Osteoblast (primary cell): ENCODE measurements around the gene XYLT2. TPM values are rescaled to one million over a fixed set of nuclear protein-coding genes. Genes with fewer than 3 reads are reported as not detected.
"Not testable (repeated sequence)": the region's sequence is repeated elsewhere in the genome, so short reads cannot be mapped to it uniquely, and the experiment has no call there.

Experiments
- DNase-seq: peaks from one replicate; pipeline ENCODE4 v3.0.0; 2011; ENCODE audit warnings: low spot score, mixed read lengths; ENCODE audit not compliant: insufficient read length; ENCODE audit errors: missing footprints
- H2AFZ ChIP-seq: 2 replicates; pipeline ENCODE4 v1.6.0; 2011; ENCODE audit warnings: mild to moderate bottlenecking, low read length
- H3K27ac ChIP-seq: 2 replicates; pipeline ENCODE4 v1.5.1; 2011; ENCODE audit warnings: mild to moderate bottlenecking, low read depth, low read length, moderate library complexity
- H3K27me3 ChIP-seq: 2 replicates; pipeline ENCODE4 v1.6.0; 2012; ENCODE audit warnings: mild to moderate bottlenecking, control low read depth, inconsistent platforms, low read length, moderate library complexity; ENCODE audit not compliant: insufficient read depth
- H3K36me3 ChIP-seq: 2 replicates; pipeline ENCODE4 v1.5.1; 2011; ENCODE audit warnings: mild to moderate bottlenecking, low read length, control low read depth, moderate library complexity; ENCODE audit not compliant: insufficient read depth
- H3K4me1 ChIP-seq: 2 replicates; pipeline ENCODE4 v1.5.1; 2011; ENCODE audit warnings: mild to moderate bottlenecking, low read length, control low read depth, moderate library complexity; ENCODE audit not compliant: insufficient read depth
- H3K4me2 ChIP-seq: 2 replicates; pipeline ENCODE4 v1.6.0; 2011; ENCODE audit warnings: mild to moderate bottlenecking, low read length; ENCODE audit not compliant: insufficient read depth
- H3K4me3 ChIP-seq: fragments of 200-600 bp; sonication (generic); 3 replicates; pipeline ENCODE4 v1.5.1; 2012; ENCODE audit warnings: mild to moderate bottlenecking, low read length, inconsistent platforms; ENCODE audit not compliant: insufficient read depth
- H3K79me2 ChIP-seq: 2 replicates; pipeline ENCODE4 v1.6.0; 2012; ENCODE audit warnings: mild to moderate bottlenecking, low read length, control low read depth, inconsistent platforms; ENCODE audit not compliant: insufficient read depth
- H3K9me3 ChIP-seq: 2 replicates; pipeline ENCODE4 v1.5.1; 2011; ENCODE audit warnings: low read depth, low read length, control low read depth
- H4K20me1 ChIP-seq: 2 replicates; pipeline ENCODE4 v1.6.0; 2012; ENCODE audit warnings: mild to moderate bottlenecking, low read length, control low read depth; ENCODE audit not compliant: insufficient read depth
- total RNA-seq: library from RNA; depleted of rRNA; stranded (reverse); fragments of >200 nt; gene quantifications from 2 replicates; pipeline ENCODE4 v1.2.3, GENCODE V29; 2012
- TF ChIP-seq, protein P1 (sequence below): IDR thresholded peaks from 2 replicates; pipeline ENCODE4 v1.5.1; 2011; ENCODE audit warnings: mild to moderate bottlenecking, low read depth, low read length, moderate library complexity; ENCODE audit errors: extremely low read depth

The XYLT2 gene
- total RNA-seq, result 40.5 and 46.6 TPM in 2 replicates

DNA sequence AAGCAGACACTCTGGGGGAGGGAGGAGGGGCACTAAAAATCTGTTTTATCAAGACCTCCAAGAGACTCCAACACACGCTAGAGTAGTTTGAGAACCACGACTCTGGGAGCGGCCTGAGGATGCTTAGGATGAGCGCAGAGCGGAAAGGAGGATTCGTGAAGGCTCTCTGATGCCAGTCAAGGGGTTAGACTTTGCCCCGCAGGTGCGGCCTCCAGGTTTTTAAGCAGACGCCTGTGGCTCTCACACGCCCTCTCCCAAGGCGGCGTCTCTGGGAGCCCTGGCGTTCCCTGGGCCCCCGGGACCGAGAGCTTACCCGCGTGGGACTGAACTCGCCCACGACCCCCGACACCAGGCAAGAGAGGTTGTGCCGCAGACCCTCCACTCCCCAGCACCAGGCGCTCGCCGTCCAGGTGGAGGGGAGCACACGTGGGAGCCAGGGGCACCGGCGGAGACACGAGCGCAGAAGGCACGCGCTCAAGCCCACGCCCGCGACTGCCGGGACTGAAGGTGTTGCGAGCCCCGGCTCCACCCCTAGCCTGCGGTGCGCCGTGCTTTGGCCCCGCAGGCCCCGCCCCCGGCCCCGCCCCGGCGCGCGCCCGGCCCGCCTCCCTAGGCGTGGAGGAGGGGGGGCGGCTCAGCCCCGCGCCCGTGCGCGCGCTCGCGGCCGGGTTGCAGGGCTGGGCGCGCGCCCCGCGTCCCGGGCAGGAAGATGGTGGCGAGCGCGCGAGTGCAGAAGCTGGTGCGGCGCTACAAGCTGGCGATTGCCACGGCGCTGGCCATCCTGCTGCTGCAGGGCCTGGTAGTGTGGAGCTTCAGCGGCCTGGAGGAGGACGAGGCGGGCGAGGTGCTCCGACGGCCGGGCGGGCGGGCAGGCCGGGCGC, at the start of gene XYLT2:
Gene XYLT2, plus strand, starts transcription at position 695 of the 881 bp plus-strand sequence. Its CDS starts 15 bp downstream, at position 710.
- H3K79me2 ChIP-seq, result peaks cover 42% of the 10 kb centered on the region
- DNase-seq, result peak; percentile 100
- TF ChIP-seq, protein P1, sequence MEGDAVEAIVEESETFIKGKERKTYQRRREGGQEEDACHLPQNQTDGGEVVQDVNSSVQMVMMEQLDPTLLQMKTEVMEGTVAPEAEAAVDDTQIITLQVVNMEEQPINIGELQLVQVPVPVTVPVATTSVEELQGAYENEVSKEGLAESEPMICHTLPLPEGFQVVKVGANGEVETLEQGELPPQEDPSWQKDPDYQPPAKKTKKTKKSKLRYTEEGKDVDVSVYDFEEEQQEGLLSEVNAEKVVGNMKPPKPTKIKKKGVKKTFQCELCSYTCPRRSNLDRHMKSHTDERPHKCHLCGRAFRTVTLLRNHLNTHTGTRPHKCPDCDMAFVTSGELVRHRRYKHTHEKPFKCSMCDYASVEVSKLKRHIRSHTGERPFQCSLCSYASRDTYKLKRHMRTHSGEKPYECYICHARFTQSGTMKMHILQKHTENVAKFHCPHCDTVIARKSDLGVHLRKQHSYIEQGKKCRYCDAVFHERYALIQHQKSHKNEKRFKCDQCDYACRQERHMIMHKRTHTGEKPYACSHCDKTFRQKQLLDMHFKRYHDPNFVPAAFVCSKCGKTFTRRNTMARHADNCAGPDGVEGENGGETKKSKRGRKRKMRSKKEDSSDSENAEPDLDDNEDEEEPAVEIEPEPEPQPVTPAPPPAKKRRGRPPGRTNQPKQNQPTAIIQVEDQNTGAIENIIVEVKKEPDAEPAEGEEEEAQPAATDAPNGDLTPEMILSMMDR, result no peak

GRCh38 chr17:50297407-50297865, 48.5 kb upstream of the XYLT2 start:
- TF ChIP-seq, protein P1, result peak; percentile 92
- DNase-seq, result peak; percentile 82
- H3K4me2 ChIP-seq, result no peak overlapping the region
- no peak overlapping the region for H2AFZ ChIP-seq
- no peaks in the 10 kb centered on the region for H3K4me1 ChIP-seq
- H3K36me3 ChIP-seq, result no peaks in the 10 kb centered on the region
- no peak overlapping the region for H3K27ac ChIP-seq
- no peaks in the 10 kb centered on the region for H4K20me1 ChIP-seq
- peaks cover 3% of the 10 kb centered on the region for H3K27me3 ChIP-seq
- no peaks in the 10 kb centered on the region for H3K79me2 ChIP-seq
- H3K9me3 ChIP-seq, result no peaks in the 10 kb centered on the region
- no peak overlapping the region for H3K4me3 ChIP-seq

More for the DNA sequence above, at the start of gene XYLT2:
- H3K4me1 ChIP-seq, result peaks cover 32% of the 10 kb centered on the region
- peak within 1 kb of the TSS; percentile 92 for H3K4me2 ChIP-seq
- peaks cover 25% of the 10 kb centered on the region for H4K20me1 ChIP-seq
- H3K36me3 ChIP-seq, result no peaks in the 10 kb centered on the region
- H2AFZ ChIP-seq, result peak within 1 kb of the TSS; percentile 92
- H3K9me3 ChIP-seq, result no peaks in the 10 kb centered on the region
- no peaks in the 10 kb centered on the region for H3K27me3 ChIP-seq
- peak within 1 kb of the TSS; percentile 90 for H3K4me3 ChIP-seq
- peak within 1 kb of the TSS; percentile 70 for H3K27ac ChIP-seq

- TF ChIP-seq, protein P1, result no peak
- Histone ChIP-seq H3K4me3 (no peak overlapping the region), H4K20me1 (no peaks in the 10 kb centered on the region), H3K27ac (no peak overlapping the region), H3K79me2 (no peaks in the 10 kb centered on the region), H3K36me3 (no peaks in the 10 kb centered on the region), H3K27me3 (peaks cover 3% of the 10 kb centered on the region), H2AFZ (no peak overlapping the region), H3K4me1 (no peaks in the 10 kb centered on the region), H3K4me2 (no peak overlapping the region), H3K9me3 (no peaks in the 10 kb centered on the region)
- DNase-seq, result no peak
Measured at GRCh38 chr17:50298018-50298417, 47.9 kb upstream of the XYLT2 start.

GRCh38 chr17:50299776-50300175, 46.1 kb upstream of the XYLT2 start:
- no peak overlapping the region for H3K4me3 ChIP-seq
- no peaks in the 10 kb centered on the region for H3K36me3 ChIP-seq
- H3K79me2 ChIP-seq, result no peaks in the 10 kb centered on the region
- DNase-seq, result no peak
- H2AFZ ChIP-seq, result no peak overlapping the region
- no peak overlapping the region for H3K27ac ChIP-seq
- no peak overlapping the region for H3K4me2 ChIP-seq
- H3K27me3 ChIP-seq, result peaks cover 3% of the 10 kb centered on the region
- TF ChIP-seq, protein P1, result no peak
- H4K20me1 ChIP-seq, result no peaks in the 10 kb centered on the region
- peaks cover 2% of the 10 kb centered on the region for H3K4me1 ChIP-seq
- no peaks in the 10 kb centered on the region for H3K9me3 ChIP-seq

DNA sequence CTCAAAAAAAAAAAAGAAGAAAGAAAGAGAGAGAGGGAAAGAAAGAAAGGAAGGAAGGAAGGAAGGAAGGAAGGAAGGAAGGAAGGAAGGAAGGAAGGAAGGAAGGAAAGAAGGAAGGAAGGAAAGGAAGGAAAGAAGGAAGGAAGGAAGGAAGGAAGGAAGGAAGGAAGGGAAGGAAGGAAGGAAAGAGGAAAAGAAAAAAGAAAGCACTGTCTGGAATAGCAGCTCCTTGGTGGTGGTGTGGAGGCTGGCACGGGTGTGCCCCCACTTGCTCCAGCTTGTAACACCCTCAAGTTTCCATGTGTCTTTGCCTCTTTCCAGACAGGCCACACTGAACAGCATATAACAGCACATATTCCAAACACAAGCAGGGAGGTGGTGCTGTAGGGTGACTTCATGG, 45.1 kb upstream of the XYLT2 start:
- not testable (repeated sequence) for DNase-seq

More for the DNA sequence above, 45.1 kb upstream of the XYLT2 start:
- H3K79me2 ChIP-seq, H3K4me2 ChIP-seq, H3K4me3 ChIP-seq, H3K27me3 ChIP-seq, H2AFZ ChIP-seq, H4K20me1 ChIP-seq, H3K9me3 ChIP-seq, H3K4me1 ChIP-seq, H3K27ac ChIP-seq, H3K36me3 ChIP-seq: not testable (repeated sequence)
